ENCODE data around the gene RNF26. TPM values are rescaled to one million over a fixed set of nuclear protein-coding genes. Genes with fewer than 3 reads are reported as not detected.
A peak's percentile ranks its signal among the peaks of the same experiment; 100 is the strongest.
"Not testable (repeated sequence)": the region's sequence is repeated elsewhere in the genome, so short reads cannot be mapped to it uniquely, and the experiment has no call there.

Gene RNF26
- total RNA-seq, 1 donor from 2014 or later, result 22.2 TPM

- ATAC-seq, result peak; percentile 34
Observed at GRCh38 chr11:119371778-119372182, 37.5 kb downstream of the RNF26 start.

- ATAC-seq, result no peak
Observed at GRCh38 chr11:119372260-119373058, 38.1 kb downstream of the RNF26 start.

- no peak for ATAC-seq
Observed at GRCh38 chr11:119373059-119373920, 39.0 kb downstream of the RNF26 start.

- ATAC-seq, result peak; percentile 30
Observed at GRCh38 chr11:119373921-119374631, 39.7 kb downstream of the RNF26 start.

- ATAC-seq, result no peak
Observed at GRCh38 chr11:119374632-119375336, 40.5 kb downstream of the RNF26 start.

- no peak for ATAC-seq
Observed at GRCh38 chr11:119375337-119376196, 41.2 kb downstream of the RNF26 start.

- ATAC-seq, result peak; percentile 24
Observed at GRCh38 chr11:119376197-119376847, 42.0 kb downstream of the RNF26 start.

- ATAC-seq, result peak; percentile 9
Observed at GRCh38 chr11:119377112-119377901, 43.0 kb downstream of the RNF26 start.

GRCh38 chr11:119377961-119378667 is 43.8 kb downstream of the RNF26 start:
- no peak for ATAC-seq

- ATAC-seq, result no peak
Observed at GRCh38 chr11:119378851-119379465, 44.6 kb downstream of the RNF26 start.

- peak; percentile 57 for ATAC-seq
Observed at GRCh38 chr11:119380160-119380826, 46.0 kb downstream of the RNF26 start.

GRCh38 chr11:119380827-119381180 is 46.5 kb downstream of the RNF26 start:
- ATAC-seq, result no peak

- peak; percentile 96 for ATAC-seq
Observed at GRCh38 chr11:119381181-119381988, 47.1 kb downstream of the RNF26 start, which contains the start of gene USP2. Gene USP2 (minus strand): TSS chr11:119381690. CDS start chr11:119373480, 8,210 bp downstream.

- ATAC-seq, result no peak
Observed at GRCh38 chr11:119382101-119382500, 47.8 kb downstream of the RNF26 start.

GRCh38 chr11:119382513-119382912 is 48.2 kb downstream of the RNF26 start:
- ATAC-seq, result not testable (repeated sequence)

- no peak for ATAC-seq
Observed at GRCh38 chr11:119384332-119384731, 50.0 kb downstream of the RNF26 start.

Measured in esophagus mucosa (tissue), 1 donor.